ENCODE measurements around the gene PCED1B. TPM values are rescaled to one million over a fixed set of nuclear protein-coding genes. Genes with fewer than 3 reads are reported as not detected.
"Not testable (repeated sequence)": the region's sequence is repeated elsewhere in the genome, so short reads cannot be mapped to it uniquely, and the experiment has no call there.

PCED1B gene
- total RNA-seq, 1 experiment from 2014 or later, result 0.24 TPM

DNA sequence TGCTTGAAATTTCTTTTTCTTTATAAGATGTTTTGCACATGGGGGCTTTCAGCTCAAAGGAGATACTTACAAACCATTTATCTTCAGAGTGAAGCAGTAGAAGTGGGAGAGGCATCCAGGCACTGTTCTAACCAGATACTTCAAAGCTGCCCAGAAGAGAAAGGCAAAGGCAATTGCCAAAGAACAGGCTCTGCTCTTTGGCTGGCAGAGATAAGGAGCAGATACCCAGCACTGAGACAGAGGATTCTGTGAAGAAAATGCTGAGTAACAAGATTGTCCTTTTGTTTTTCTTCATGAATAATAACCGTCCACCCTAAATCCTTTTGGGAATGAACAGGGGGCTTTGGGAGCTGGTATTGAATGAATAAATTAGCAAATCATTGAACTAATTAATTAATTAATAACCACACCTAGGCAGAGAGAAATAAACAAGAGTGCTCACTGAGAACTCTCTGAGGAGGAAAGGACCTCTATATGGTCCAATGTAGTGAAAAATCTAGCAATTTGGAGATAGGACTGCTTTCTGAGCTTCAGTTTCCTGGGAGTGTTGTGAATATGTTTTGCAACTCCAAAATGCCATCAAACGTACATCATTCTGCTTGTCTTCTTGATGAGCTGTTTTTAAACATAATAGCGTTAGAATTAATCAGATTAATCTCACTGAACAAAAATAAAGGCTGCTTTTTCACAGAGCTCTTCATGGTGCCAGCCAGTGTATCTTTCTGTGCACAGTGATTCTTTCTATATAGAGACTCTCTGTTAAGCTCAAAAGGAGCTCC lies 193.2 kb downstream of the PCED1B start:
- DNase-seq (ENCODE audit: low read depth), result no peak

- DNase-seq (ENCODE audit: low read depth), result no peak
Measured at GRCh38 chr12:47273191-47273626, 193.8 kb downstream of the PCED1B start.

- no peak for DNase-seq (ENCODE audit: low read depth)
Measured at GRCh38 chr12:47274760-47275159, 195.3 kb downstream of the PCED1B start.

GRCh38 chr12:47276253-47276620 lies 196.8 kb downstream of the PCED1B start:
- no peak for DNase-seq (ENCODE audit: low read depth)

- peak; percentile 84 for DNase-seq (ENCODE audit: low read depth)
Measured at GRCh38 chr12:47276621-47277309, 197.3 kb downstream of the PCED1B start.

DNA sequence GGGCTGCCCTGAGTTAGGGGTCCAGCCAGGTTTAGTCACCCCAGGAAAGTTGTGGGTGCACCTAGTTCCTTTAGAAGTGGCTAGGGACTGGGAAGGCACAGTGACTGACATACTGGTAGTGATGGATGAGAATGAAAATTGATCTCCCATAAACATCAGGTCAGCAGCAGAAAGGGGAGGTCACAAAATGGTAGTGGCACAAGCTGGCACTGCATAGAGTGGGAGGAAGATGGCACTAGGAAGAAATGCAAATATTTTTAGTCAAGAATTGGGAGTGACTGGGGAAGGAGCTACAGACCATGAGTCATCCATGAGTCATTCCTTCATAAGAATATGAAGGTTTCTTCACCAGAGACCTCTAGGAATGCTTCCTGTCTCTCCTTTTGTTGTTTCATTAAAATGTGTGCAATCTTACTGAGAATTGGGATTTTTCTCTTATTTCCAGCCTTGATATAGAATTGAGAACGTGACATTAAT lies 198.6 kb downstream of the PCED1B start:
- peak; percentile 97 for DNase-seq (ENCODE audit: low read depth)

DNA sequence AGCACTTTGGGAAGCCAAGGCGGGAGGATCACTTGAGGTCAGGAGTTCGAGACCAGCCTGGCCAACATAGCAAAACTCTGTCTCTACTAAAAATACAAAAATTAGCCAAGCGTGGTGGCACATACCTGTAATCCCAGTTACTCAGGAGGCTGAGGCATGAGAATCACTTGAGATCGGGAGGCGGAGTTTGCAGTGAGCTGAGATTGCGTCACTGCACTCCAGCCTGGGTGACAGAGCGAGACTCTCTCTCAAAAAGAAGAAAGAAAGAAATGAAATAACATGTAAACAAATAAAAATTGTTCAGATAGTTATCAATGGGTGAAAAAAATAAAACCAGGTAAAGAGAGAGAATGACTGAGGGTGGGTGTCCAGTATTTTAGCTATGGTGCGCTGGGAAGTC lies 200.3 kb downstream of the PCED1B start:
- DNase-seq (ENCODE audit: low read depth), result not testable (repeated sequence)

- DNase-seq (ENCODE audit: low read depth), result no peak
Measured at GRCh38 chr12:47280543-47281300, 201.3 kb downstream of the PCED1B start.

DNA sequence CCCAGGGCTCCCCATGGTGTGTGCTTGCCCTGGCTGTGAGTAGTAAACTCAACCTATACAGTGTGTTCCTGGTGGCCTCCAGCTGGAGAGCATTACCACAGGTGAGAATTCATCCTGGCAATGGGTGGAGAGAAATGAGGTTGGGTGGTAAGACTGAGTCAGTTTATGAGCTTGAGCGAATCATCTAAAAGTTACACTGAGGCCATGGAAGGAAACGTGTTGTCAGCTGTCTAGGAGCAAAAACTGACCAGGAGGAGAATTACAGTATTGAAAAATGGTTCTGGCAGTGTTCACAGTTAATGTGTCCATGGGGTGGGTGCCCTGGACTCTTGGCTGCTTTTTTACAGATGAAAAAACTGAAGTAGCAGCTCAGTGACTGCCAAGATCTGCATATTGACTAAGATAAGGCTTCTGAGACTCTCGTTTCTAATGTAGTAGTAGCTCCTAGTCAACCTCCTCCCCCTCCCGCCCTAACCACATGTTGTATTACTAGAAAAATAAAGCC lies 202.3 kb downstream of the PCED1B start:
- DNase-seq (ENCODE audit: low read depth), result peak; percentile 54

DNA sequence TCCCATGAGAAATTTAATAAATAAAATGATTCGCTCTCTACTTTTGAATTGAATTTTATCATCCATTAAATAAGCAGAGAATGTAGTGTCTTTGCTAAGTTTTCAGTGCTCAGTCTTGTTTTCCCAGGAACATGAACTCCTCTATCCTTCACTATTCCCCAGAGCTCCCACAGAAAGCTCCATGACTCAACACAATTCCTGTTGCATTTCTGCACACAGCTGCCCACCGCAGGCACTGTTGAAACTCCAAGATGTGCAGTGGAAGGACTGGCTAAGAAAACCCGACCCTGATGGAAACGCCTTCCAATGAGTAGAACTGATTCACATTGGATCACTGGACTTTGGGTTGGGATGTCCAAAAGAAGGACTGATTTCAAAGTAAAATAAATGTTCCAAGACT lies 202.8 kb downstream of the PCED1B start:
- peak; percentile 81 for DNase-seq (ENCODE audit: low read depth)

Small RNA genes lying within 50 kb of the gene (small RNA-seq; reads per million reads assigned to genes)
- gene MIR4698, result not detected

Other genes with a start within 250 kb of the PCED1B start
- 134 and 138 TPM in 2 replicates for gene AMIGO2, start 338 bp downstream of the PCED1B start, total RNA-seq (2014; rRNA removed; shearing (Covaris generic))

Measured in HT1080 (cell line).